NCI-H2196 (cell line): Measurements from ENCODE around the gene FAM107B.

ENCODE experiments used
- DNase-seq: peaks from one replicate; lab custom pipeline; 2025; ENCODE audit not compliant: unreplicated experiment; lab: John Stamatoyannopoulos, UW

FAM107B gene

GRCh38 chr10:14470920-14471319 is 303.8 kb downstream of the FAM107B start:
- DNase-seq = no peak

GRCh38 chr10:14468726-14469125 is 306.0 kb downstream of the FAM107B start:
- DNase-seq = no peak
